ENCODE measurements around the gene ATP8A2.

- TF ChIP-seq CTCF (IDR thresholded peaks at IDR 0.05) (no peak), POLR2A (IDR thresholded peaks at IDR 0.05) (no peak), POLR2AphosphoS5 (IDR thresholded peaks at IDR 0.05) (no peak)
Observed at GRCh38 chr13:25839371-25839770, 467.6 kb downstream of the ATP8A2 start.
